Upper lobe of right lung (tissue), 1 donor: ENCODE data around the gene TNNT3. TPM values are rescaled to one million over a fixed set of nuclear protein-coding genes. Genes with fewer than 3 reads are reported as not detected.
A peak's percentile ranks its signal among the peaks of the same experiment; 100 is the strongest.
"Not testable (repeated sequence)": the region's sequence is repeated elsewhere in the genome, so short reads cannot be mapped to it uniquely, and the experiment has no call there.

Experiments
- ATAC-seq: fragments of 200-7000 bp; cut with Tn5 transposase; one replicate; pipeline ENCODE4 v1.9.1; 2020; ENCODE audit warnings: mild to moderate bottlenecking, moderate library complexity
- DNase-seq: peaks from one replicate; pipeline ENCODE4 v3.0.0-alpha.2; 2020
- H3K27ac ChIP-seq: fragments of 200-600 bp; one replicate; pipeline ENCODE4 v1.8.0; 2022
- H3K27me3 ChIP-seq: fragments of 200-600 bp; one replicate; pipeline ENCODE4 v1.8.0; 2022; ENCODE audit warnings: mild to moderate bottlenecking
- H3K36me3 ChIP-seq: fragments of 200-600 bp; one replicate; pipeline ENCODE4 v1.8.0; 2022
- H3K4me1 ChIP-seq: fragments of 200-600 bp; one replicate; pipeline ENCODE4 v1.8.0; 2022
- H3K4me3 ChIP-seq: fragments of 200-600 bp; one replicate; pipeline ENCODE4 v1.8.0; 2022; ENCODE audit warnings: mild to moderate bottlenecking
- H3K9me3 ChIP-seq: fragments of 200-600 bp; one replicate; pipeline ENCODE4 v1.8.0; 2022
- intact Hi-C: fragments of 100-400 bp; cut with DNase I; formaldehyde crosslinking; loops from one replicate; pipeline ENCODE4 v1.11.0; 2022
- total RNA-seq: library from RNA; stranded (reverse); fragmentation: NEBNext Ultra II Directional; extraction: Animal tissue kit (Norgen Biotek cat#: 25700); gene quantifications from one replicate; pipeline ENCODE4 v1.2.1, GENCODE V29; 2021
- TF ChIP-seq, protein P1 (sequence below): fragments of 200-600 bp; IDR thresholded peaks from one replicate; pipeline ENCODE4 v1.8.0; 2022; ENCODE audit warnings: antibody characterized with exemption
- donor health status: DM: no; HTN: yes; CAD: no; lungs with severe emphysema.

TNNT3 gene
- total RNA-seq, 1 donor from 2014 or later, result 0.43 TPM

- intact Hi-C loops, result no loop called here
- DNase-seq, result no peak
- H3K4me1 ChIP-seq, result peaks cover 5% of the 10 kb centered on the region
- no peak for ATAC-seq
- H3K4me3 ChIP-seq, result no peak overlapping the region
- no peak overlapping the region for H3K27ac ChIP-seq
- no peaks in the 10 kb centered on the region for H3K36me3 ChIP-seq
- TF ChIP-seq, protein P1, sequence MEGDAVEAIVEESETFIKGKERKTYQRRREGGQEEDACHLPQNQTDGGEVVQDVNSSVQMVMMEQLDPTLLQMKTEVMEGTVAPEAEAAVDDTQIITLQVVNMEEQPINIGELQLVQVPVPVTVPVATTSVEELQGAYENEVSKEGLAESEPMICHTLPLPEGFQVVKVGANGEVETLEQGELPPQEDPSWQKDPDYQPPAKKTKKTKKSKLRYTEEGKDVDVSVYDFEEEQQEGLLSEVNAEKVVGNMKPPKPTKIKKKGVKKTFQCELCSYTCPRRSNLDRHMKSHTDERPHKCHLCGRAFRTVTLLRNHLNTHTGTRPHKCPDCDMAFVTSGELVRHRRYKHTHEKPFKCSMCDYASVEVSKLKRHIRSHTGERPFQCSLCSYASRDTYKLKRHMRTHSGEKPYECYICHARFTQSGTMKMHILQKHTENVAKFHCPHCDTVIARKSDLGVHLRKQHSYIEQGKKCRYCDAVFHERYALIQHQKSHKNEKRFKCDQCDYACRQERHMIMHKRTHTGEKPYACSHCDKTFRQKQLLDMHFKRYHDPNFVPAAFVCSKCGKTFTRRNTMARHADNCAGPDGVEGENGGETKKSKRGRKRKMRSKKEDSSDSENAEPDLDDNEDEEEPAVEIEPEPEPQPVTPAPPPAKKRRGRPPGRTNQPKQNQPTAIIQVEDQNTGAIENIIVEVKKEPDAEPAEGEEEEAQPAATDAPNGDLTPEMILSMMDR, result no peak
- no peaks in the 10 kb centered on the region for H3K27me3 ChIP-seq
- no peaks in the 10 kb centered on the region for H3K9me3 ChIP-seq
Measured at GRCh38 chr11:1884303-1884700, 35.2 kb upstream of the TNNT3 start.

DNA sequence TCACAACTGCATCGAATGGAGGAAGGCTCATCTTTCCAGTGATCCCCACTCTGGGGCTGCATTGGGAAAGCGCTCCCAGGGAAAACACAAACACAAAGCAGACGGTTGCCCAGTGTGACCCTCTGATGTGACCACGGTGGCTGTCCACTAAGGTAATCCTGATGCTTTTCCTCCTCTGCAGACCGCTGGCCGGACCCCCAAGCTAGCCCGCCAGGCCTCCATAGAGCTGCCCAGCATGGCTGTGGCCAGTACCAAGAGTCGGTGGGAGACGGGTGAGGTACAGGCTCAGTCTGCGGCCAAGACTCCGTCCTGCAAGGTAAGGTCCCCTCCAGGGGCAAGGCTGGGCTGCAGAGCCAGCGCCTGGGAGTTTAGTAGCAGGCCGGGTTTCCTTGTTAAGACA, 33.0 kb upstream of the TNNT3 start:
- H3K27me3 ChIP-seq, H3K36me3 ChIP-seq, H3K9me3 ChIP-seq, ATAC-seq, intact Hi-C loops, H3K4me3 ChIP-seq, H3K27ac ChIP-seq, H3K4me1 ChIP-seq: not testable (repeated sequence)
- DNase-seq, result peak; percentile 35

GRCh38 chr11:1887451-1888346, 31.8 kb upstream of the TNNT3 start:
- no peak overlapping the region for H3K27ac ChIP-seq
- no peak for ATAC-seq
- TF ChIP-seq, protein P1, result no peak
- intact Hi-C loops, result no loop called here
- H3K4me1 ChIP-seq, result no peaks in the 10 kb centered on the region
- H3K27me3 ChIP-seq, result no peaks in the 10 kb centered on the region
- no peaks in the 10 kb centered on the region for H3K9me3 ChIP-seq
- no peaks in the 10 kb centered on the region for H3K36me3 ChIP-seq
- no peak overlapping the region for H3K4me3 ChIP-seq
- peak; percentile 53 for DNase-seq

DNA sequence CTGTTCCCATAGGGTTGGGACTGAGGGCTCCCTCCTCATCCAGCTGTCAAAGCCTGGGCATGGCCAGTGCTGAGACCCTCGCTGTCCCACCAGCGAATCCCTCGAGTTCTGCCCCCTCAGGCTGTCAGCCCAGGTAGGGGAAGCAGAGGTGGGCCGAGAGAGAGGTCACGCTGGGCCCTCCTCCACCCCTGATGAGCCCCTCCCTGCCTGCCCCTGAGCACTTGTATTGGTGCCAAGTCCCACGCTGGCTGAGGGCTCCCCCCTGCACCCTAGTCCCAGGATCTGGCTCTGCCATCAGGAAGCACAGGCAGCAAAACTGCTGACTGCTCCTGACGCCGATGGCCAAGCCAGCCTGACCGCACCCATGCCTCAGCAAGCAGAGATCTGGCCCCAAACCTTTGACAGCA, 31.2 kb upstream of the TNNT3 start:
- no peaks in the 10 kb centered on the region for H3K27me3 ChIP-seq
- H3K27ac ChIP-seq, result no peak overlapping the region
- ATAC-seq (no peak), DNase-seq (no peak)
- intact Hi-C loops, result no loop called here
- H3K36me3 ChIP-seq, result no peaks in the 10 kb centered on the region
- H3K9me3 ChIP-seq, result no peaks in the 10 kb centered on the region
- TF ChIP-seq, protein P1, result no peak
- no peak overlapping the region for H3K4me3 ChIP-seq
- H3K4me1 ChIP-seq, result no peaks in the 10 kb centered on the region

DNA sequence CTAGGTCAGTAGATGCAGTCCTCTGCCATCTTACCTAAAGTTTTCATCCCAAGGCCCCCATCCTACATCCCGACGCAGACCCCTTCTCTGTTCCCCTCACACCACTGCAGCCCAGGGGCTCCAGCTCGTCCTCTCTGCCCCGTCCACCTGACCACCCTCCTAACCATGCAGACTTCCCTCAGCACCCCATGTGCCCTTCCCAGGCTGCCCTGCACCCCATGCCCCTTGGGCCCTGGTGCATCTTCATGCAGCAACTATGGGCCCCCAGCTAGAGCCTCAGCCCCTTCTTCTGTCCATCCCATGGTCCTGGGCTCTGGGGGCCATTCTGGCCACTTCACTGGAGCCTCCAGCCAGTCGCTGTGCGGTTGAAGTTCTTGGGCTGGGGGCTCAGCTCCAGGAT, 30.7 kb upstream of the TNNT3 start:
- Histone ChIP-seq H3K4me1 (no peaks in the 10 kb centered on the region), H3K4me3 (no peak overlapping the region), H3K36me3 (no peaks in the 10 kb centered on the region), H3K27ac (no peak overlapping the region), H3K27me3 (no peaks in the 10 kb centered on the region), H3K9me3 (no peaks in the 10 kb centered on the region)
- intact Hi-C loops, result no loop called here
- DNase-seq (no peak), ATAC-seq (no peak)
- TF ChIP-seq, protein P1, result no peak

DNA sequence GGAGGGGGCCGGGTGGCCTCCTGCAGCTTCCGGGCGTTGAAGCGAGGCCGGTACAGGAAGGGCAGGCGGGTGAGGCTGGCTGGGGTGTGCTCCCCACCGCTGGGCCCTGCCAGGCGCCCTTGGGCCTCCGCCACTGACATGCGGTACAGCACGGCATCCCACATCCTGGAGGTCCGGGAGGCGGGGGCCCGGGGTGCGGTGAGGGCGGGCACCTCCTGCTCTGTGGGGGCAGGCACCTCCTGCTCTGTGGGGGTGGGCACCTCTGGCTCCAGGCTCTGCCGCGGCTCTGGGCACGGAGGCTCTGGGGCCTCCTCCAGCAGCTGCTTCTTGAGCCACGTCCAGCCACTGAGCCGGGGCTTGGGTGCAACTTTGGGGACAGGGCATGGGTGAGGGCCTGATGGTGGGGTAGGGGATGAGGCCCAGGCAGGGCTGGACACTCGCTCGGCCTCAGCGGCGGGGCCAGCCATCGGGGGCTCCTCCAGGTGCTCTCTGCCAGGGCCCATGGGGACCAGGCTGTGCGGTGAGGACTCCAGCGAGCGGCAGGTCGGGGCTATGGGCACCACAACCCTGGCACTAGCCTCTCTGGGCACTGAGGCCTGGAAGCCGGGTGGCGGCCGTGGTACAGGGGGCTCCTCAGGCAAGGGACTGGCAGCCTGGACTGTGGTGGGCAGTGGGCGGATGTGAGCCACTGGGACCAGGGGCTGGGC, 30.1 kb upstream of the TNNT3 start:
- peak; percentile 71 for DNase-seq
- TF ChIP-seq, protein P1, result no peak
- Histone ChIP-seq H3K9me3 (no peaks in the 10 kb centered on the region), H3K36me3 (no peaks in the 10 kb centered on the region), H3K4me3 (no peak overlapping the region), H3K27me3 (no peaks in the 10 kb centered on the region), H3K4me1 (no peaks in the 10 kb centered on the region), H3K27ac (peak overlapping the region; percentile 17)
- peak; percentile 64 for ATAC-seq
- intact Hi-C loops, result no loop called here
